ENCODE measurements around the gene ACSS3.
A peak's percentile ranks its signal among the peaks of the same experiment; 100 is the strongest.
"Not testable (repeated sequence)": the region's sequence is repeated elsewhere in the genome, so short reads cannot be mapped to it uniquely, and the experiment has no call there.

The ACSS3 gene

DNA sequence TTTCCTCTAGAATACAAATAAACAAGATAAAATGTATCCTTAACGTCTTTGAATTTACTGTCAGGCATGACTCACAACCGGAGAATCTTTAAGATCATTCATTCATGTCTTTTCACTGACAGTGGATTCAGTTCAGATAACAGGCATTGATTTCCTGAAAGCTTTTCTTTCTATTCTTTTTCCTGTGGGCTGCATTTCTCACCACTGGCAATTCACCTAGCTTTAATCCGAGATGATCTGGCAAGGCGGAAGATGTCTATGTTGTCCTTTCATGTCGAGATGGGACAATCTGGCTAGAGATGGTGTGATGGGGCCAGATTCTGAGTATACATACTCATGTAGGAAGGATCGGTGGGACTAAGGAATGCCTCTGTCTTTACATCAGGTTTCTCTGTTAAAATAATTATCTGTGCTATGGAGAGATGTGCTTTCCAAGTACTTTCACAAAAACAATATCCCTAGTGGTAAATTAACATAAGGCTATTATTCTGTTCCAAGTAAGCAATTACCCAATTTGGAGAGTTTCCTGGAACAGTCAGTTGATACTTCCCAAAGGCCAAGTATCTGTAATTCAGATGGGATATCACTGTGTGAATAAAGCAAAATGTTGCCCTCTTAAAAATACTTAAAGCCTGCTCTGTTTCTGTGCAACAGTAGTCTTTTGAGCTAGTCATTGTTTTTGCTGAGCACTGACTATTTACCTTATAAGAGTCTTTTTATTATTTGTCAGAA is 17.8 kb downstream of the ACSS3 start:
- DNase-seq, result no peak

DNA sequence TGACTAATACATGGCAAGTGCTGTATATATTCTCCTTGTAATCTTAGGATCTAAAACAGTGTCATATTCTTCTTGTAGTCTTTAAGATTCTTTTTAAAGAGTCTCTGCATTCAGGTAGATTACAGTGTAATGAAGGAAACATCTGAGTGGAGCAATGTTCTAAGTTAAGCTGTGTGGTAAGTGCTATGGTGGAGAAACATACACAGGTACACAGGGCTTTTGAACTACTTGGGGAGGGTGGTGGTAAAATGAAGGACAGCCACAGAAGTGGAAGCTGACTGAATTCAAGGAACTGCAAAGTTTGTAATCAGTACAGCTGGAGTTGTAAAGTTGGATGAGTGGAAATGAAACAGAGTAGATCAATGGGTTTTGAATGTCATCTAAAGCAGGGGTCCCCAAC is 27.8 kb downstream of the ACSS3 start:
- no peak for DNase-seq

DNA sequence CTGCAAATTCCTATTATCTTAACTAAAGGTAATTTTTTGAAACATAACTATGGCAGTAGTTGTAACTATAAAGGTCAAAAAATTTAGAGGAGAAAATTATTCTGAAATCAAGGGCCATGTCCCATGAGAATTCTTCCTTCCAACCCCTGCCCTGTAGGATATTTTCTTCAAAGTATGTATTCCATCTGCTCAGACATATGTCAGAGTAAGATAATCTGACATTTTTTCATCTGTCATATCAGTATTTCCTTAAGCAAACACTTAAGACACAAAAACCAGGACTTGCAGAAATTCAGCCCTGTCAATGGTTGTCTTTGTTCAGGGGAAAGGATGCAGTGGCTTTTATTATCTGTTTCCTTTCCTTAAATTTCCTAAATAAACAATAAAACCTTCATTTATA is 36.3 kb downstream of the ACSS3 start:
- no peak for DNase-seq

DNA sequence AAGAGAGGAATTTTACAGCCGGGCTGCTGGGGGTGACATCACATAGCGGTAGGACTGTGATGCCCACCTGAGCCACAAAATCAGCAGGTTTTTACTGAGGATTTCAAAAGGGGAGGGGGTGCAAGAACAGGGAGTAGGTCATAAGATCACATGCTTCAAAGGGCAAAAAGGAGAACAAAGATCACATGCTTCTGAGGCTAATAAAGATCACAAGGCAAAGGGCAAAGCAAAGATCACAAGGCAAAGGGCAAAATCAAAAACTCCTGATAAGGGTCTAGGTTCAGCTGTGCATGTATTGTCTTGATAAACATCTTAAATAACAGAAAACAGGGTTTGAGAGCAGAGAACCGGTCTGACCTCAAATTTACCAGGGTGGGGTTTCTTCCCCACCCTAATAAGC is 41.2 kb downstream of the ACSS3 start:
- not testable (repeated sequence) for DNase-seq

DNA sequence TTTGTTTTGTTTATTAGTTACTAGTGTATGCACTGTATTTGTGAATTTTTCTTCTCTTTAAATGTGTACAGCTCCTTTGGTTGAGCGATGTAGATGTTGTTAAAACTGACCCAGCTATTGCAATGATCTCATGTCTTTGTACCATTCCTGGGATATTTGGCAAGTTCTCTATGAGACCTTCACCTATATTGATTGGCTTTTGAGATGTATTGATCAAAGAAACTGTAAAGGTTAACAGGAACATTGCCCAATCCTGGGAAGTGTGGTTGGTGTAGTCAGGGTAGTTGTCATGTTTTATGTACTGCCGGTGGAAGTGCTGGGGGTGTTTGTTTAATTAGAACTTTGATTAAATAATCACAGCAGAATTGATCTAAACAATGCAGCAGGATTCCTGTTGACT is 43.1 kb downstream of the ACSS3 start:
- DNase-seq, result no peak

- DNase-seq, result no peak
Observed at GRCh38 chr12:81123611-81124010, 45.7 kb downstream of the ACSS3 start.

DNA sequence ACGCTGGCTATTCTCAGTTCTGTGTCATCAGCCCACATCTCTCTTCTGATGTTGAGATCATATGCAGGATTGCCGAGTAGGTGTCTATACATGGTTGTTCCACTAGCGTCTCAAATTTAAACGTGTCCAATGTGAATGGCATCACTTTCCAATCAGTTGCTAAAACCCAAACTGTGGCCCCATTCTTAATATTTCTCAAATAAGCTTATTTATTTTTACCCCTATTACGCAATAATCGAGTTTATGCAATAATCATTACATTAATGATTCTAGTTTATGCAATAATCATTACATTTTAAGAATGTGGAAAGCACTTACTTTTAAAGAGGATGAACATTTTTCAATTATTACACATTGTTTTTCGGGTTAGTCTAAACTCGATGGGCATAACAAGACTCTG is 47.8 kb downstream of the ACSS3 start:
- DNase-seq, result no peak

GRCh38 chr12:81128930-81129554 is 51.2 kb downstream of the ACSS3 start:
- DNase-seq, result peak; percentile 45 to 61

DNA sequence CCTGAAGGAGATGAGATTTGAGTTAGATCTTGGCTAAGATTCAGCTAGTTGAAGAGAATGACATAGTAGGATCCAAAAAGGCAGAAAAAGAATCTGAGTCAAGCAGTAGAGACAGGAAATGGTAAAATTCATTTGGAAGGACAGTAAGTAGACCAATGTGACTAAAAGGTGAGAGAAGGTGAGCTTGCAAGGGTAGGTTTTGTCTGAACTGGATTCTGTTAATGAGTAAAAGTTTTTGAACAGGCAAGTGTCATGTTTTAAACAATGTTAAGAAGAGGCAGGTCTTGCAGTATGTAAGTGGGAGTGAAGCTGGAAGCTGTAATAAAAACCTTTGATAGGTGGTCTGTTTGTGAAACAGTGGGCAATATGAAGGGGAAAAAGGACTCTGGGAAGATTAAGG is 58.6 kb downstream of the ACSS3 start:
- DNase-seq, result no peak

GRCh38 chr12:81137801-81138200 is 59.9 kb downstream of the ACSS3 start:
- no peak for DNase-seq

GRCh38 chr12:81141217-81141616 is 63.3 kb downstream of the ACSS3 start:
- no peak for DNase-seq

DNA sequence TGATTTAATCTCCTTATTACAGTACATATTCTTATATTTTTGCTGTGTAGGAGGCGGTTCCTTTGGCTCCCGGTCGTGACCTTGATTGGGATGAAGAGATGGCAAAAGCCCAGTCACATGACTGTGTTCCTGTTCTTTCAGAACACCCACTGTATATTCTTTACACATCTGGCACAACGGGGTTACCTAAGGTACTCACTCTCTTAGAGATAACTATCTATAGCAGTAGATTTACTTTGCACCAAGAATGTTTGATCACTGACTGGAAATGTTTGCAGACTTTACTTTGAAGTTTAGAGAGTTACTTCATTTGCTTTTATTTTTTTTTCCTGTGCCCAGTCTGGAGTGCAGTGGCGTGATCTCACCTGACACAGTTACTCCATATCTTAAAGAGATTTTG is 65.2 kb downstream of the ACSS3 start:
- no peak for DNase-seq

- DNase-seq, result no peak
Observed at GRCh38 chr12:81146228-81147225, 68.6 kb downstream of the ACSS3 start.

GRCh38 chr12:81147292-81147919 is 69.5 kb downstream of the ACSS3 start:
- DNase-seq, result peak; percentile 20 to 45

- DNase-seq, result peak; percentile 74
Observed at GRCh38 chr12:81150382-81150781, 72.5 kb downstream of the ACSS3 start.

- no peak for DNase-seq
Observed at GRCh38 chr12:81159856-81160255, 82.0 kb downstream of the ACSS3 start.

DNA sequence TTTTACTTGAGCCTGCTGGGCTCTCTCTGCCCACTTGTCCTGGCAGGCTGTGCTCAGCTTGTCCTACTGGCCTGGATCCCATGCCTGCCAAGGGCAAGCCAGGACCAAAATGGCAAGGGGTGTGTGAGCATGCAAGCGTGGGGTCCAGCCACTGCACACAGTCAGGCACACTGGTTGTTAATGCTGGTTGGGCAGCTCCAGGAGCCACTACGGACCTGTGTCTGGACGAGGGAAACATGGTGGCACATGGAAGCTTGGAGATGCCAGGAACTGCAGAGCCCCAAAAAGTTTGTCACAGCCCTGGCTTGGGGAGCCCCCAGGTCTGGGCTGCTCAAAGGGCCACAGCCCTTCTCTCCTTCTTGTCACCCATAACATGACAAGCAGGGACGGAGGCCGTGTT is 83.8 kb downstream of the ACSS3 start:
- no peak for DNase-seq

DNA sequence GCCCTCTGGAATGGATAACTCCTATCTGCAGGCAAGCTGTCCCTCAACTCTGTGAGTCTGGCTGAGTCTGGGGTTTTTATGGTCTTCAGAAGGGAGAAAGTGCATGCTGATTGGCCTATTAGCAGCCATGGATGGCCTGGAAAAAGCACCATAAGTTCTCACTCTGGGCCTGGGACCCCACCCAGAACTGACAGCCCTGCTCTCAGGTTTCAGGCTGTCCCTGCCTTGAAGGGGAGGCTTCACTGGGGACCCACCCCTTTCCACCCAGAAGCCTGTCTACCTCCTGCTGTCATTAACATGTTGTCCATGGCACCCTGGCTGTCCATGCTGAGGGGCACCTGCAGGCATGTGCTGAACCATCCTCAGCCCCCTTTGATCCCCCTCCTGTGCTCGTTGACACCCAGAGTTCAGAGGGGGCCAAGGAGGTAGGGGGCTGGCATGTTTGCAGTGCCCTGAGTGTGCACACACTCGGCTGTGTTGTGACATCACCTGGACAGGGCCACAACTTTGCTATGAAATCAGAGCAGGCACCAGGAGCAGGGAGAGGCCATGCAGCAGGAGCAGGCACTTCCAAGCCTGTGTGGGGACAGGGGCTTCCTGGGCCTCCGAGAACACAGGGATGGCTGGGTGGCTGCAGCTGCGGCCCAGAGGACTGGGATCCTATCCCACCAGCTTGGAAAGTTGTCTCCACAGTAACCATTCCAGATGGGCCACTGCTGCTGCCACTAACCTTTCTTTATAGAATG is 84.7 kb downstream of the ACSS3 start:
- DNase-seq, result no peak

DNA sequence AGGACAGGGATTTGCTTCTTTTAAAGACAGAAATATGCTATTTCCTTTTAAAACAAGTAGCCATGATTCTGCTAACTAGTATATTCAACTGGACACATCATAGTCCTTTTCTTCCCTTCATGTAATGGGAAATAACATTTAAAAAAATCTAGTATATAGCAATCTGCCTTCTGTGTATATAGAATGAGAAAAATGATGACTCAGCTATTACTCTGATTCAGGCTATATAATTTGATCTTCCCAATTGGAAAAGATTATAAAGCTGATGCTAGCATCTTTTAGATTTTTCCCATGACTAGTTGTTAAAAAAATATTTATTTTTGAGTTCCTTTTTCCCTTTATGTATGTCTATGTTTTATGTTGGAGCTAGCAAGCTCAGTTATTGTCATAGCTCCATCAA is 86.9 kb downstream of the ACSS3 start:
- no peak for DNase-seq

DNA sequence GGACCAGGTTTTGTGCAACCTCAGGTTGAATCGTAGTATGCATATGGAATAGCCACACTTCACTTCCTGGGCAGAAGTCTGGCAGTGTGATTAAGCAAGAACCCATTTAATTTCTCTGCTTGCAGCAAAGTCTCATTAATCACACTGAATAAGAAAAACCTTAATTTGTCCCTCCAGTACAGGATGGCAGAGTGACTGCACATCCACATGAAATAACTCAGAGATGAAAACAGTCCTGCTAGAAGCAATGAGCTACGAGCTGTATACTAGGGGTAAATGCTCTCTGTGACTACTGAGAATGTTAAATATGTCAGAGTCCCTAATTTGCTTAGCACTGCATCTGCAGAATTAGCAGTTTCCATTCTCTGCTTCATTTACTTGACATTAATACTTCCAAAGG is 88.9 kb downstream of the ACSS3 start:
- DNase-seq, result no peak

- DNase-seq, result no peak
Observed at GRCh38 chr12:81167694-81168093, 89.8 kb downstream of the ACSS3 start.

- DNase-seq, result no peak
Observed at GRCh38 chr12:81168445-81168844, 90.6 kb downstream of the ACSS3 start.

Data from SHP77 (cell line).